NOMO-1 treated with dmso at 0.1 percent for 144 hours (cell line): ENCODE data around the gene NRXN3.
"Not testable (repeated sequence)": the region's sequence is repeated elsewhere in the genome, so short reads cannot be mapped to it uniquely, and the experiment has no call there.

Experiments used
- DNase-seq: peaks from one replicate; lab custom pipeline; 2025; ENCODE audit not compliant: unreplicated experiment; lab: John Stamatoyannopoulos, UW

The NRXN3 gene

GRCh38 chr14:78567343-78567742, 397.2 kb downstream of the NRXN3 start:
- DNase-seq, result no peak

GRCh38 chr14:78573736-78574135, 403.6 kb downstream of the NRXN3 start:
- not testable (repeated sequence) for DNase-seq

GRCh38 chr14:78576437-78577166, 406.4 kb downstream of the NRXN3 start:
- DNase-seq, result no peak

GRCh38 chr14:78581229-78581628, 411.1 kb downstream of the NRXN3 start:
- no peak for DNase-seq

GRCh38 chr14:78586681-78587080, 416.5 kb downstream of the NRXN3 start:
- no peak for DNase-seq

- DNase-seq, result no peak
Observed at GRCh38 chr14:78588906-78589305, 418.7 kb downstream of the NRXN3 start.

- DNase-seq, result no peak
Observed at GRCh38 chr14:78592616-78593219, 422.5 kb downstream of the NRXN3 start.

GRCh38 chr14:78593949-78594348, 423.8 kb downstream of the NRXN3 start:
- DNase-seq, result no peak

- DNase-seq, result no peak
Observed at GRCh38 chr14:78595797-78596196, 425.6 kb downstream of the NRXN3 start.

- peak; percentile 22 for DNase-seq
Observed at GRCh38 chr14:78598046-78598920, 428.1 kb downstream of the NRXN3 start.

- no peak for DNase-seq
Observed at GRCh38 chr14:78605025-78605762, 435.0 kb downstream of the NRXN3 start.

GRCh38 chr14:78605897-78606500, 435.8 kb downstream of the NRXN3 start:
- DNase-seq, result no peak

- no peak for DNase-seq
Observed at GRCh38 chr14:78608998-78609787, 439.0 kb downstream of the NRXN3 start.

- DNase-seq, result no peak
Observed at GRCh38 chr14:78610994-78611393, 440.8 kb downstream of the NRXN3 start.

- DNase-seq, result no peak
Observed at GRCh38 chr14:78611796-78612571, 441.8 kb downstream of the NRXN3 start.

GRCh38 chr14:78612666-78613065, 442.5 kb downstream of the NRXN3 start:
- no peak for DNase-seq

- no peak for DNase-seq
Observed at GRCh38 chr14:78614593-78614992, 444.4 kb downstream of the NRXN3 start.

- DNase-seq, result no peak
Observed at GRCh38 chr14:78617735-78618134, 447.6 kb downstream of the NRXN3 start.

GRCh38 chr14:78618368-78618767, 448.2 kb downstream of the NRXN3 start:
- DNase-seq, result no peak
